Glomerular visceral epithelial cell (primary cell): ENCODE data around the gene CRIP1.

ENCODE experiments used
- DNase-seq: peaks from one replicate; pipeline ENCODE4 v3.0.0-alpha.2; 2016; ENCODE audit errors: extremely low spot score

The CRIP1 gene

GRCh38 chr14:105492971-105493871 is 6.5 kb downstream of the CRIP1 start:
- DNase-seq: no peak

GRCh38 chr14:105493921-105494605 is 7.4 kb downstream of the CRIP1 start:
- no peak for DNase-seq

- DNase-seq: no peak
These were observed 7.9 kb downstream of the CRIP1 start for GRCh38 chr14:105494606-105494929.

GRCh38 chr14:105495101-105495989 is 8.7 kb downstream of the CRIP1 start:
- DNase-seq: no peak

DNA sequence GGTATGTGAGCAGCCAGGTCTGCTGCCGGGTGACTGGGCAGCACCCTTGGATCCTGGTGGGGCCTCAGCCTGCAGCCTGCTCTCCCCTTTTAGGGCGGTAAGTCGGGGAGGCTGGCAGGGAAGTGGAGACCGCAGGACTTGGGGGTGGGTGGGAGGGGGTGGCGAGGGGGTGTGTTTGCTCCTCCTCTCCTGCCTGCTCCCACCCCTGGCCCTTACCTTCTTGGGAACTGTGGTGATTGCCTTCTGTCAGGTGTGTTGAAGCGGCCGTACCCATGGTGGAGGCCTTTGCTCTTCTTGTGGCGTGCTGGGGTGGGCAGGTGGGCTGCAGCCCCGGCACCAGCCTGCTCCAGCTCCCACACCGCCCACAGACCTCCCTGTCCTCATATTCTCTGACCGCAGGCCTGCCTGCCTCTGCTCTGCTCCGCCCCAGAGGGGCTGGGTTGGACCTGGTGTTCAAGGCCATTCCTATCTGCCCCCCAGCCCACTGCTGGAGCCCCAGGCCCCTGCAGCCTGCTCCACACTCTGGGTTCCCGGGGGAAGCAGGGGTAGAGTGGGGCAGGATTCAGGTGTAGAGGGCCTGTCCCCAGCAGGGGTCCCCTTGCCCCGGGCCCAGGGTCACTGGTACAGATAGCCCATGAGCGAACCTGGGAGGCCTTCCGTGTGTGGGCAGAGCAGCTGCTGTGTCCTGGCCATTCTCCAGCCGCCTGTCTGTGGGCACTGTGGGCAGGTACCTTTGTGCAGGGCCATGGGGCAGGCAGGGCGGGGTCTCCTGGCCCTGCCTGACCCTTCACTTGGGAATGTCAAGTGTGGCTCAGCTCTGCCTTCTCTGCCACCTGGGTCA is 9.5 kb downstream of the CRIP1 start:
- DNase-seq: no peak

GRCh38 chr14:105496831-105497591 is 10.3 kb downstream of the CRIP1 start:
- no peak for DNase-seq

- no peak for DNase-seq
These were observed 11.2 kb downstream of the CRIP1 start for GRCh38 chr14:105497671-105498429.

DNA sequence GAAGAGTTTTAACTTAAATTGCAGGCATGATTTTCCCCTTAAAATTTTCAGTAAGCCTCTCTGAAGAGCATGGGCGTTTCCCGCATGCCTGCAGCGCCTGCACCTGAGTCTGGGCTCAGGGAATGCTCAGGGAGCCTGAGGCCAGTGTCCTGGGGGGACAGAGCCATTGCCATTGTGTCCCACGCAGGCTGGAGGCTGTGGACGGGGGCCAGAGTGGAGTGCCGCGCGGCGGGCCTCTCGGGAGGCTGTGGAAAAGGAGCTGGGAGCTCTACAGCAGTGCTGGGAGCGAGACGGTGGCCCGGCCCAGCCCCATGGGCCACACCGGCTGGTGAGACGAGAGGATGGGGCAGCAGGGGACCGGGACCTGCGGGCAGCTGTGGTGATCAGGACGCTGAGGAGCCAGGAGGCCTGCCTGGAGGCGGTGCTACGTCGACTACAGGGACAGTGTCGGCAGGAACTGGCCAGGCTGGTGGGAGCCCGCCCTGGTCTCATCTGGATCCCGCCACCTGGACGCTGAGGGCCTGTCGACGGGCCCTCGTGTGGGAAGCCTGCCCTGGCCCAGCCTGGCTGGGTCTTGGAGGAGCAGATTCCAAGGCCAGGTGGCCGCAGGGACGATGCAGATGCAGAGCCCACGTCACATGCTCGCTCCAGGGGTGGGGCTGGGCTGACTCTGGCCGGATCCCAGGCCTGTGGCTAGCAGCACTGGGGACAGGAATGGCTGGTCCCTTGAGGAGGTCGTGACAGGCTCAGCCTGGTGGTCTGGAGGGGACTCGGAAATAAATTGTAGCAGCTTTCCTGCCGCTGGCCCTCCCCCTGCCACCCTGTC is 12.0 kb downstream of the CRIP1 start:
- DNase-seq: no peak

- DNase-seq: no peak
These were observed 12.8 kb downstream of the CRIP1 start for GRCh38 chr14:105499256-105500035.

DNA sequence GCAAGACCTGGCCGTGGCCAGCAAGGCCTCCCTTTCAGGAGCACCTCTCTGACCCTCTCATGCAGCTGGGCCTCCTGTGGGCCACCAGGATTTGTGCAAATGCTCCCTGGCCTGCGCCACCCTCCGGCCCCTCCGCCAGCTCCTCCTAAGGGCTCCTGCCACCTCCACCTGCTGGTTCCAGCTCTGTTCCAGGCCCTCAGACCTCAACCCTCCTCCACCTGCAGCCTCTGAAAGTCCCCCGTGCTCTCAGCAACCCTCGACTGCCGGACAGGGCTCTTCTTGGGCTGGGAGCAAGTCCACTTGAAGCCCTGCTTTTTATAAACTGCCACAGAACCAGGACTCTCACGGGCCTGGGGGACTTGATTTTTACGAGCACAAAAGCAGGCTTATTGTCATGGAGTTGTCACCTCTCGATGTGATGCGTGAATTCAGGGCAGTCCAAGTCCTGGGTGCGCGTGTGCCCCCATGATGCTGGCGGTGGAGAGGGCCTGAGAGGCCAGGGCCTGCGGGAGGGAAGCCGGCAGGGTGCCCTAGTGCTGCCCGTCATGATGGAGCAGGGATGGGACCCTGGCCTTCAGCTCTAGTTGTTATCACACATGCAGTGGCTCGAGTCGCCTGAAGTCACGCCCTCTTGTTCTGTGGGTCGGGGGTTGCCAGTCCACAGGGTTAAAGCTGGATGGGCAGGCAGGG is 13.5 kb downstream of the CRIP1 start:
- no peak for DNase-seq

- DNase-seq: no peak
These were observed 14.0 kb downstream of the CRIP1 start for GRCh38 chr14:105500726-105501101.

GRCh38 chr14:105501504-105502291 is 15.0 kb downstream of the CRIP1 start:
- no peak for DNase-seq

DNA sequence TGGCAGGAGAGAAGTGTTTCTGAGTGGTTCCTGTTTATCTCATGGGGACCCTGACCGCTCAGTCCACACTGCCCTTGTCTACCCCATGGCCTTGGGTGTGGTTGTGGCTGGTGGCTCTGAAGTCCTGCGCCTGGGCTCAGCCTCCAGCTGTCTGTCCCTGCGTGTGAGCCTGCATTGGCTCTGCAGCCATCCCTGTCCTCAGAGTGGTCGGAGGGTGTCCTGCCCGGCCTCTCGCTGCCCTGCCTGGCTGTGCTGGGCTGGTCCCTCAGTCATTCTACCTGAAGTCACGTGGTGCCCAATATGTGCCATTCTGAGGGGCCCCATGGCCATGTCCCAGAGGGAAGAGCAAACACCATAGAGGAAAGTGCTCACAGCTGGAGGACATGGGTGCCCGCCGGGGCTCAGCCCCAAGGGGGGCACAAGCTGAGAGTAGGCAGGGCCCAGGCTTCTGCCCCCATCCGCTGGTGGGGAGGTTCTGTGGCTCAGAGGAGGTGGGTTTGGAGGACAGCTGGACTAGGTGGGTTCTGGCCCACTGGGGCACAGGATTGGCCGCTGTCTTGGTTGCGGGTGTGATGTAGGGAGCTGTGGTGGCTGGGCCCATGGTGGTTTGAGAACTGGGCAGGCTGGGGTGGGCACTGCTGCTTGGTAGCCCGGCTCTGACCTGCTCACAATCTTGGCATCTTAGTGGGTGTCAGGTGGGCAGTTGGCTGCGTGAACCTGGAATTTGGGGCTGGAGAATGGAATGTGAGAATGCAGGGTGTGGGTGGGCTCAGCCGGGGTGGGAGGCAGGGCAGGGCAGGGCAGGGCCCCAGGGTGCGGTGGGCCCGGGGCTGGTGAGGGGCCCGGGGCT is 16.0 kb downstream of the CRIP1 start:
- no peak for DNase-seq

DNA sequence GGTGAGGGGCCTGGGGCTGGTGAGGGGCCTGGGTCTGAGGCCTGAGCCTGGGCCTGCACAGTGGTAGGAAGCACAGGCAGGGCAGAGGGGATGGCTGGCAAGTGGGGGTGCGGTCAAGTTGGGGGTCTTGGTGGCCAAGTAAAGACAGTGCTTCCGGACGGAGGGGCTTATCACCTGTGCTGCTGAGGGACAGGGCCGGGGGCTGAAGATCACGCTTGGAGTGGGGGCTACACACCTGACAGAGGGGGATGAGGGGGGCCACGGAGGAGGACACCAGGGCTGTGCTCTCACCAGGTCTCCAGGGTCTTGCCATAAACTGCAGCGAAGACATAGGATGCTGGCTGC is 16.6 kb downstream of the CRIP1 start:
- DNase-seq: no peak

- no peak for DNase-seq
These were observed 17.4 kb downstream of the CRIP1 start for GRCh38 chr14:105503935-105504692.
